HG03520 (cell line): ENCODE results near the gene TSSC4.

Experiments used
- ATAC-seq: cut with Tn5 transposase; IDR thresholded peaks from one replicate; pipeline ENCODE4 v1.9.1; 2021; ENCODE audit warnings: mild to moderate bottlenecking, moderate library complexity; ENCODE audit not compliant: unreplicated experiment

The TSSC4 gene

DNA sequence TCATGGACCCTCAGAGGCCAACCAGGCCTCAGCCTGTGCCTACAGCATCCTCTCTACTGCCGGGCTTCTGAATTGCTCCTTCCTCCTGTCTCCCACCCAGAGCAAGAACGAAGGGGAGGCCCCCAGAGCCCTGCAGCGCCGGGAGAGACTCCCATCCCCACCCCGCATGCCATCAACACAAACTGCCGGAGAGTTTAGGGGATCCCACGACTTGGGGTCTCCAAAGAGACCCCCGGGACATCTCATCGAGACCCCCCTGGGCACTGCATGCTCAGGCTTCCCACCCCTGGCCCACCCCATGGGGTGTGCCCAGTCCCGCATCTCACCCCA, 31.7 kb upstream of the TSSC4 start:
- ATAC-seq = no peak

- ATAC-seq = no peak
Measured at GRCh38 chr11:2369320-2369719, 31.2 kb upstream of the TSSC4 start.

GRCh38 chr11:2369896-2370295, 30.7 kb upstream of the TSSC4 start:
- ATAC-seq = no peak

- no peak for ATAC-seq
Measured at GRCh38 chr11:2374456-2375201, 25.9 kb upstream of the TSSC4 start.

DNA sequence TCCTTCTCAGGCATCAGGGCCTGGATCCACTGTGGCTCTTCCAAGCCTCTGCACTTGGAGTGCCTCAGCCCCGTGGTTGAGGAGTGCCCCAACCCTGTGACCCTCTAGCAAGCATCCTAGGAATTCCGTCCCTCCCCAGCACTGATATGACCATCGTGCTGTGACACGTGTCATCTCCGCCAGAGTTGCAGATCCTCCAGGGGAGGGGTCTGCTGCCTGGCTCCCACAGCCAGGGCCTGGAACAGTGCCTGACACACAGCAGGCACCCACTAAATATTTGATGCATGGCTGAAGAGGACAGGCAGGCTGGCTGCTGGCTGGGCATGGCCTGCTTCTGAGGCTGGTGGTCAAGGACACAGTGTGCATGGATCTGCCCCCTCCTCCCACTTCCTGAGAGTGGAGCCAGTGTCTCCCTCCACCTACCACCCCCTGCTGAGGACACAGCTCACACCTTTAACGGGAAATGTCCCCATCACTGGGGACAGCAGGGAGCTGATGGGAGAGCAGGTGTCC, 25.2 kb upstream of the TSSC4 start:
- ATAC-seq = no peak

DNA sequence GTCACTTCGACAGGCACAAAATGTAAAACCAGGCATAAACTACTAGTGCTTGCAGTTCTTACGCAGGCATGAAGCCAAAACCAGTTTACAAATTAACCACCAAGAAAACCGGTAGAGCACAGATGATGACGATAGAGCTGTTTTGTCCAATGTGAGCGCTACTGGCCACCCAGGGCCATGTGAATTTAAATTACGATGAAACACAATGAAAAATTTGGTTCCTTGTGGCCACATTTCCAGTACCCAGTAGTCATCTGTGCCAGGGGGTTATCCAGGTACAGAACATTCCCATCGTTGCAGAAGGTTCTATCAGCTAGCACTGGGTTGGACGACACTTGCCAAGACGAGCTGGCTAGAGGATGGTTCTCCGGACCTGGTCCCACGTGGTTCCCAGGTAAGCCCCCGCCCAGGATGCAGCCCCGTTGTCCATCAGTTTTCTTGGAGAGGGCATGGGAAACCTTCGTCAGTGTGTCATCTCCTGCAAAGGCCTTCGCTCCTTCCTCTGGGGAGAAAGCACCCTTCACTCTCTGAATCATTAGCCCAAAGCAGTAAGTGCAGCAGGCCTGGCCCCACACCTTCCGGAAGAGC, 24.5 kb upstream of the TSSC4 start:
- no peak for ATAC-seq

DNA sequence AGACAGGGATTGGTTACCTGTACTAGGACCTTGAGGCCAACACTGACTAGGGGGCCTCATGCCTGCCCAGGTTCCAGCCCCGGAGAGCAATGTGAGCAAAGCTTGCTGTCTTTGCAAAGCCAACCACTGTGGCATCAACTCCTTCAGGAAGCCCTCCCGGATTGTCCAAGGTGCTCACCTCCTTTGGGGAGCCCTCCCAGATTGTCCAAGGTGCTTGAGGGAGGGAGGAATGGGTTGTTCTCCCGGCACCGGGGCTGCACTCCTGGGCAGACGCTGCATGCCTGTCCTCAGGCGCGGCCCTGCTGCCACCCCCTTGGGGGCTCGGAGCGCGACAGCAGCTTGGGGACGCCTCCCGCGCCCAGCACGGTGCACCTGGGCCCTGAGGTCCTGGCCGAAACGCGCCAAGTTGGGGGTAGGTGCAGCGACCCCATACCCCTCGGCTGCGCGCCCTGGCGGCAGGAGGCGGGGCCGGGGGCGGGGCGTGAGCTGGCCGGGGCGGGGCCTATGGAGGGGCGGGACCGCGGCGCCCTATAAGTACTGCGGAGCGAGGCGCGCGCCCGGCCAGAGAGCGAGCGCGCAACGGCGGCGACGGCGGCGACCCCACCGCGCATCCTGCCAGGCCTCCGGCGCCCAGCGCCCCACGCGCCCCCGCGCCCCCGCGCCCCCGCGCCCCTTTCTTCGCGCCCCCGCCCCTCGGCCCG, 23.6 kb upstream of the TSSC4 start, which contains the start of gene CD81:
TSS of gene CD81 (plus strand) at position 560 of the 701 bp plus-strand sequence. CDS start 240 bp downstream, outside the sequence.
- no peak for ATAC-seq

GRCh38 chr11:2377511-2378443, 22.8 kb upstream of the TSSC4 start:
- ATAC-seq = no peak

DNA sequence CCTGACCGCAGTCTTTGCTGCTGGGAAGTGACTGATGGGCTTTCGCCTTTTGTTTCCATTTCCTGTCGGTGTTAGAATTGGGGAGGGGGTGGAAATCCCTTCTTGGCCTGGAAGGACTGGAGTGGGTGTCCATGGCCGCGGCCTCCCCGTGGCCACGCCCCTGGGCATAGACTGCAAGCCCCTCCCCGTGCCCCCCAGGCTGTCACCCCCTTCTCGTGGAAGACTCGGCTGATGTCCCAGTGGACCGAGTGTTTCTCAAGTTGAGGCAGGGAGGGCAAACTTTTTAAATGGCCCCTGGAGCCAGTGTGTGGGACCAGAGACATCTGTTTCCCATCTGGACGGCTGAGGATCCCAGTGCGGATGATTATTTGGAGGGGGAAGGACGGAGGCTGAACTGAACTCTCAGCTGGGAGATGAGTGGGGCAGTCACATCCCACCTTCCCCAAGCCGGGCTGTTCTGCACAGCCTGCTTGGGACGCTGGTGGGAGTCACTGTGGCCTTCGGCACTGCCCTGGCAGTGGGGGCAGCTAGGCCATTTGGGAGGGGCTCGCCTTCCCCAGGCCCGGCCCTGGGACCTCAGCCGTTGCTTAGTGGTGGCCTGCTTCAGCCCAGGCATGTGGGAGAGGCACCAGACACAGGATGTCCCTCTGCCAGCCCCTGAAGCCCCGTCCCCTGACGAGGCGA, 21.9 kb upstream of the TSSC4 start:
- ATAC-seq = no peak

DNA sequence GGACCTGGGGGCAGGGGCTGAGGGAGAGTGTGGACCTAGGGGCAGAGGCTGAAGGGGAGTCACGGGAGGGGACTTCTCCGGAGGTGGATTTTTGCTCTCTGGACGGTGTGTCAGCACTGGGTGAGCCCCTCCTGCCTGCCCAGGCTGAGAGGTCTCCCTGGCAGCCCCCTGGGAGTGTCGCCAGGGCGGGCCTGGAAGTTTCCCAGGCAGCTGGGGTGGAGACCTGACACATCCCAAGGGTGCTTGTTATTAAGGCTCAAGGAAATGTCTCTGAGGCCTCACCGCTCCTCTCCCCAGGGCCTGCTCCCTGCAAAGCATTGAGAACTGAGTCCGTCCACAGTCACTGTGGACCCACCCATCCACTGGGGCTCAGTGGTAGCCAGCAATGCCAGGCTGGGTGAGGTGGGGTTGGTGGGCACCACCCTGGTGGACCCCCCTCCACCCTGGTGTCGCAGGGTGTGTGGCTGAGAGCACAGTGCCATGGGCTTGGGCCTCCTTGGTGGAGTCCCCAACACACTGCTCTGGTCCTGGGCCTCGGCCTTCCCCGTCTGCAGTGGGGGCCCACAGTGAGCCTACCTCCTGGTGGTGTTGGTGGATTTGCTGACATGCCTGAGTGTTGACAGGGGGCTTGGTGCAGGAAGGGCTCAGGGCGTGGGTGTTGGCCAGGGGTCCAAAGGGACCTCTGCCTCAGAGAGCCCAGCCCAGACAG, 20.9 kb upstream of the TSSC4 start:
- ATAC-seq = no peak

- ATAC-seq = no peak
Measured at GRCh38 chr11:2380396-2380795, 20.2 kb upstream of the TSSC4 start.

GRCh38 chr11:2380807-2381350, 19.7 kb upstream of the TSSC4 start:
- ATAC-seq = no peak

DNA sequence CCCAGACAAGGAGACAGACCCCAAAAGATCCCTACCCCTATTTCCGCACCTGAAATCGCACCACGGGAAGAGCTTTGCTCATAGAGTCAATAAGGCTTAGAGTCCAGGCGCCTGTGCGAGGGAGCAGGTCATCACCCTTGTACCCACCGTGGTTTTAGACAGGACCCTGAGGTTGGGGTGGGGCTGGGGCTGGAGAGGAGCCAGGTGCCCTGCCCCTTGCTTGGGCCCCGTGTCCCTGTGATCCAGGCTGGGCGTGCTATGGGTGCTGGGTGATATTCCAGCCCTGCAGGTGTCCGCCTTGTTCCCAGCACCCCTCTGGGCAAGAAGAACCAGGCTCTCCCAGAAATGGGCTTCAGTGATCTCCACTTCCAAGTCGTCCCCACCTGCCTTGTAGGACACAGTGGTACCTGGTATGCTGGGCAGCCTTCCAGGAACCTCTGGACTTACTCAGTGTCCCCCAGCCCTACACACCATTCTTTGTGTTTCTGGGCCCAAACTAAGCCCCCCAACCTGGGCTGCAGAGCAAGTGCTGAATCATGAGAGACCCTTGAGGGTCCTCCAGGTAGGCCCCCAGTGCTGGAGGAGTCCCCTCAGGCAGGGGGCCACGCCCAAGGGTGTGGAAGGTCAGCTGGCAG, 18.9 kb upstream of the TSSC4 start:
- no peak for ATAC-seq

- ATAC-seq = no peak
Measured at GRCh38 chr11:2382129-2382517, 18.4 kb upstream of the TSSC4 start.

GRCh38 chr11:2382936-2383851, 17.4 kb upstream of the TSSC4 start:
- ATAC-seq = no peak

- ATAC-seq = no peak
Measured at GRCh38 chr11:2383852-2384804, 16.4 kb upstream of the TSSC4 start.
